ENCODE data around the gene COX20.
"Not testable (repeated sequence)": the region's sequence is repeated elsewhere in the genome, so short reads cannot be mapped to it uniquely, and the experiment has no call there.

GRCh38 chr1:244833260-244833659 lies 2.2 kb upstream of the COX20 start:
- not testable (repeated sequence) for TF ChIP-seq CTCF (conservative IDR thresholded peaks at IDR 0.05); EZH2 (IDR thresholded peaks at IDR 0.05; ENCODE audit: low read depth)

Measured in PC-9 (cell line).